Gastrocnemius medialis (tissue), 4 donors: Measurements from ENCODE around the gene CTDSPL. TPM values are rescaled to one million over a fixed set of nuclear protein-coding genes. Genes with fewer than 3 reads are reported as not detected.

ENCODE experiments used
- ATAC-seq, 2 donors: fragments of 150-250 bp; one replicate each; pipeline ENCODE4 v1.9.1; 2016
- DNase-seq, 2 donors: peaks; one replicate each; pipeline ENCODE4 v3.0.0-alpha.2; 2019
- H3K27ac ChIP-seq, 4 donors: fragments of 200-600 bp; sonication (generic); 1 replicate in 1 of 4; 2 replicates in 3 of 4; pipeline ENCODE4 v1.5.1; 2016 to 2018; ENCODE audit warnings: mild to moderate bottlenecking in 2 of 4, moderate library complexity in 1 of 4
- H3K27me3 ChIP-seq, 3 donors: fragments of 200-600 bp; sonication (generic) in 2 of 3; 1 replicate in 1 of 3; 2 replicates in 2 of 3; pipeline versions ENCODE4 v1.5.1 to v1.6.0; 2016 to 2019; ENCODE audit warnings: mild to moderate bottlenecking in 1 of 3, moderate library complexity in 1 of 3
- H3K36me3 ChIP-seq, 2 donors: fragments of 200-600 bp; sonication (generic) in 1 of 2; one replicate each; pipeline ENCODE4 v1.5.1; 2017 to 2018
- H3K4me1 ChIP-seq, 2 donors: fragments of 200-600 bp; sonication (generic) in 1 of 2; one replicate each; pipeline ENCODE4 v1.5.1; 2016 to 2017; ENCODE audit warnings: mild to moderate bottlenecking in 2 of 2
- H3K4me3 ChIP-seq, 4 donors: fragments of 200-600 bp; sonication (generic) in 3 of 4; 1 replicate in 1 of 4; 2 replicates in 3 of 4; pipeline ENCODE4 v1.5.1; 2016 to 2019; ENCODE audit warnings: mild to moderate bottlenecking in 2 of 4
- H3K9me3 ChIP-seq, 3 donors: fragments of 200-600 bp; sonication (generic) in 2 of 3; 1 replicate in 1 of 3; 2 replicates in 2 of 3; pipeline ENCODE4 v1.5.1; 2016 to 2019
- CTCF ChIP-seq, 5 experiments: fragments of 450-650 bp in 3 of 5; fragments of 200-600 bp in 2 of 5; sonication (generic) in 2 of 5; IDR thresholded peaks in 4 of 5; conservative IDR thresholded peaks in 1 of 5; 1 replicate in 4 of 5; 2 replicates in 1 of 5; pipeline ENCODE4 v1.5.1; 2016 to 2019; ENCODE audit warnings: antibody characterized with exemption in 5 of 5, mild to moderate bottlenecking in 3 of 5, moderate library complexity in 3 of 5
- POLR2A ChIP-seq, 2 donors: fragments of 450-650 bp; IDR thresholded peaks; one replicate each; pipeline ENCODE4 v1.6.1; 2017; ENCODE audit warnings: antibody characterized with exemption in 2 of 2, mild to moderate bottlenecking in 2 of 2, moderate library complexity in 2 of 2
- in situ Hi-C, 4 donors: fragments of 200-750 bp; cut with MboI; loops; one replicate each; pipeline versions ENCODE4 v1.15.0 to v1.8.0; 2017; ENCODE audit warnings: low sequenced_read_pairs in 4 of 4
- intact Hi-C: fragments of 100-400 bp; cut with DNase I; formaldehyde crosslinking; loops from one replicate; pipeline ENCODE4 v1.15.1; 2023; ENCODE audit warnings: low total_unique reads
- total RNA-seq, 4 donors: library from RNA; depleted of rRNA; stranded (reverse); fragments of >200 nt; gene quantifications; one replicate each; pipeline versions ENCODE4 v1.1.0 to v1.2.3, GENCODE V29; 2016

Gene CTDSPL
- total RNA-seq, 4 donors from 2014 or later, result 12.1 to 23.1 (median 14.6) TPM

DNA sequence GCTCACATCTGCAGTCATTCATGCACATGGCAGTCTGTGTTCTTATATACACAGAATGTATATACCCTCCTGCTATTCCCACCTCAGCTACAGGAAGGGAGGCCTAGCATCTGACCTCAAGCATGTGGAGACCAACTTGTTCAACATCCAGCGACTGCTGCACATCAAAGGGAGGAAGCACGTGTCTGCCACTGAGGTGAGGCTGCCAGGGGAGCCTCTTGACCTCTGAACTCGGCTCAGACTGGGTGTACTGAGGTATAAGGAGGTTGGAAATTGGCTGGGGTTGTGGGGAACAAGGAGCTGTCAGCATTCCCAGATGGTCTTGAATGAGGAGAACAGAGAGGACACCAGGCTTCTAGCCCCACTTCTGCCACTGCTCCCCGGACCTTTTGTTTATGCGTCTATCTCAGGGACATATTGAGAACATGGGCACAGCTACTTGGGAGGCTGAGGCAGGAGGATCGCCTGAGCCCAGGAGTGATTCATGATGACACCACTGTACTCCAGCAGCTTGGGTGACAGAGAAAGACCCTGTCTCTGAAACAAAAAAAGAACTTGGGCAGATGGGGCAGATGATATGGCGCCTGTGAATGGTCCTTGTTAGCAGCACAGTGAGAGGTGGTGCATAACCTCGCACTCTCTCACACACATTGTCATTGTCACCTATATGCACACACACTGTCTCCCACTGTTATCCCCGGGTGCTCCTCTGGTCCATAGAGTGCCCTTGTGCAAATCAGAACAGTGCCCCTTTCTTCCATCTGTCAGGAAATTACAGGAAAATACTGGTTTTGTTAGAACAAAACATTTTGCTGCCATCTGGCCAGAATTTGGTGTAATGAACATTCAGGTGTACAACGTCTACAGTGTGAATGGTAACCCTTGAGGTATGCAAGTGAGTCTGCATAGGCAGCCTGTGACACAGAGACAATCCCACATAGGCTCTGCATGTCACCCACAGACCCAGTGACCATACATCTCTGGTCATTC is 134.3 kb downstream of the CTDSPL start:
- DNase-seq, result peak in 1 of 2 donors; percentile 10

GRCh38 chr3:37996785-37997301 is 135.2 kb downstream of the CTDSPL start:
- intact Hi-C loops (no loop called here), in situ Hi-C loops (no loop called here)
- H3K27me3 ChIP-seq, result no peaks in the 10 kb centered on the region
- peaks cover 10 to 11% of the 10 kb centered on the region in 2 donors for H3K4me1 ChIP-seq
- H3K4me3 ChIP-seq, result no peak overlapping the region
- H3K27ac ChIP-seq, result no peak overlapping the region
- ATAC-seq, result peak in 1 of 2 donors; percentile 49
- no peaks in the 10 kb centered on the region for H3K36me3 ChIP-seq
- H3K9me3 ChIP-seq, result no peaks in the 10 kb centered on the region
- DNase-seq, result peak in 1 of 2 donors; percentile 60
- no peak for TF ChIP-seq POLR2A (IDR thresholded peaks at IDR 0.05)
- peak; percentile 69 to 87 (median 83) for TF ChIP-seq CTCF (IDR thresholded peaks at IDR 0.05 in 4 of 5, conservative IDR thresholded peaks at IDR 0.05 in 1 of 5)

More for the DNA sequence above, 134.3 kb downstream of the CTDSPL start:
- H3K27me3 ChIP-seq, result no peaks in the 10 kb centered on the region
- no peaks in the 10 kb centered on the region for H3K36me3 ChIP-seq
- no peak for ATAC-seq
- intact Hi-C loops (no loop called here), in situ Hi-C loops (no loop called here)
- H3K9me3 ChIP-seq, result no peaks in the 10 kb centered on the region
- no peak overlapping the region for H3K27ac ChIP-seq
- TF ChIP-seq CTCF (IDR thresholded peaks at IDR 0.05 in 4 of 5, conservative IDR thresholded peaks at IDR 0.05 in 1 of 5), result no peak
- no peak for TF ChIP-seq POLR2A (IDR thresholded peaks at IDR 0.05)
- no peak overlapping the region for H3K4me3 ChIP-seq
- H3K4me1 ChIP-seq, result peaks cover 10 to 11% of the 10 kb centered on the region in 2 donors

GRCh38 chr3:37997342-37997741 is 135.7 kb downstream of the CTDSPL start:
- intact Hi-C loops (no loop called here), in situ Hi-C loops (no loop called here)
- H3K27ac ChIP-seq, result no peak overlapping the region
- H3K9me3 ChIP-seq, result no peaks in the 10 kb centered on the region
- DNase-seq (no peak), ATAC-seq (no peak)
- TF ChIP-seq POLR2A (IDR thresholded peaks at IDR 0.05), result no peak
- no peak for TF ChIP-seq CTCF (IDR thresholded peaks at IDR 0.05 in 4 of 5, conservative IDR thresholded peaks at IDR 0.05 in 1 of 5)
- H3K36me3 ChIP-seq, result no peaks in the 10 kb centered on the region
- no peaks in the 10 kb centered on the region for H3K27me3 ChIP-seq
- H3K4me3 ChIP-seq, result no peak overlapping the region
- peaks cover 10 to 11% of the 10 kb centered on the region in 2 donors for H3K4me1 ChIP-seq

DNA sequence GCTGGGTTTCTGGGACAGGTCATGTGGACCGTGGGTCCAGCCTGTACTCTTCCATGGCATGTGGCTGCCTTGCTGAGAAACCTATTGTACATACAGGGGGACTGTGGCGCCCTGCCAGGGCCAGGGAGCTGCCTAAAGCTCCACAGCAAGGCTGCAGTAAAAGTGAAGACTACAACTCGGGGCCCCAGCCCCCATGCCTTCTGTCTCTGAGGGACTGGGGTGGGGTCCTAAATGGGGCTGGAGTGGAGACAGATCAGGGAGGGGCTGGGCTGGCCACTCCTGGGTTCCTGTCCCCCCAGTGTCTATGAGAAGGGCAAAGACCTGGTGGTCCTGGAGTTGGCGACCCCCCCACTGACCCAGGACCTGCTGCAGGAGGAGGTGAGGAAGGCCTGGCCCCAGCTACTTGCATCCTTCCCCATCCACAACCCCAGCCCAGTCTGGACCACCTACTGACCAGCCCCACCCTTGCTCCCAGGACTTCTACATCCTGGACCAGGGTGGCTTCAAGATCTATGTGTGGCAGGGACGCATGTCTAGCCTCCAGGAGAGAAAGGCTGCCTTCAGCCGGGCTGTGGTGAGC is 136.2 kb downstream of the CTDSPL start:
- peak overlapping the region in 1 of 4 donors; percentile 71 for H3K4me3 ChIP-seq
- no peak for ATAC-seq
- H3K4me1 ChIP-seq, result peaks cover 10 to 11% of the 10 kb centered on the region in 2 donors
- H3K36me3 ChIP-seq, result no peaks in the 10 kb centered on the region
- intact Hi-C loops (no loop called here), in situ Hi-C loops (no loop called here)
- H3K9me3 ChIP-seq, result no peaks in the 10 kb centered on the region
- TF ChIP-seq CTCF (IDR thresholded peaks at IDR 0.05 in 4 of 5, conservative IDR thresholded peaks at IDR 0.05 in 1 of 5), result no peak
- TF ChIP-seq POLR2A (IDR thresholded peaks at IDR 0.05), result no peak
- H3K27ac ChIP-seq, result peak overlapping the region; percentile 73 to 86 (median 81)
- H3K27me3 ChIP-seq, result no peaks in the 10 kb centered on the region
- DNase-seq, result peak in 1 of 2 donors; percentile 20
